ENCODE data around the gene KRTAP12-1.

- TF ChIP-seq CTCF (IDR thresholded peaks at IDR 0.05; ENCODE audit: low read depth, low read length) (no peak), MYC (IDR thresholded peaks at IDR 0.05; ENCODE audit: low read depth, low read length) (no peak)
Measured at GRCh38 chr21:44713130-44713529, 31.2 kb upstream of the KRTAP12-1 start.
